Suppressor macrophage (primary cell): ENCODE results near the gene NSD2.

ENCODE experiments used
- DNase-seq, 4 experiments: peaks; one replicate each; pipeline ENCODE4 v3.0.0-alpha.2; 2020 to 2022

The NSD2 gene

DNA sequence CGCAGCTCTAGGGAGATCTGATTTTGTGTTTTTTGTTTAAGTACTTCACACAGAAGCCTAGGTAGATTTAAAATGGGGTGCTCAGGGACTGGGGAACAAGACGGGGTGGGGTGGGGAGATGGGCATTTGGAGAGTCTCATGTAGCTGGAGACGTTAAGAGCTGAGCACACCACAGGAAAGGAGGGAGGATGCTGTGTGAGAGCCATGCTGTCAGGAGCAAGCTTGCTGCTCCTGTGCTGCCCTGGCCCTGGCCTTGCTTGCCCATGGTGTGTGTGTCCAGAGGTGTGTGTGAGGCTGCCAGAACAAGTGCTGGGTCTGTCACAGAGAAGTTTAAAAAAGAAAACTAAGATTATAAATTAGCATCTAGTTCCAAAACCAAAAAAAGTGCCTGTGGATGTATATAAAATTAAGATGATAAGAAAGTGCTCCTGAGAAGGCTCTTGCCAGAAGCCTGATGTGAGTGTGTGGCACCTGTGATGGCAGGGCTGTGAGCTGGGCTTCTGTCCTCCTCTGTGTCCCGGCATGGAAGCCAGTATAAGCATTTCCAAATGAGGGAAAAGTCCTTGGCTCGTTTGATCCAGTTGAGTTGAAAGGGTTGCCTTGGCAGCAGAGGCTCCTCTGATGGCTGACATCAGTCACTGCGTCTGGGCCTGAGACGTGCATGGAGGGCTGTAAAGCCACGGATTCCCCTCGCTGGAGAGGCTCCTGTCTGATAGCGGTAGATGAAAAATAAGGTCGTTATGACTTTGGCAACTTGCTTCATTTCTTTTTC, 74.1 kb downstream of the NSD2 start:
- no peak for DNase-seq

- no peak for DNase-seq
These were observed 74.7 kb downstream of the NSD2 start for GRCh38 chr4:1945912-1946311.

- no peak for DNase-seq
These were observed 77.0 kb downstream of the NSD2 start for GRCh38 chr4:1948232-1948631.

- no peak for DNase-seq
These were observed 77.8 kb downstream of the NSD2 start for GRCh38 chr4:1948892-1949436.

DNA sequence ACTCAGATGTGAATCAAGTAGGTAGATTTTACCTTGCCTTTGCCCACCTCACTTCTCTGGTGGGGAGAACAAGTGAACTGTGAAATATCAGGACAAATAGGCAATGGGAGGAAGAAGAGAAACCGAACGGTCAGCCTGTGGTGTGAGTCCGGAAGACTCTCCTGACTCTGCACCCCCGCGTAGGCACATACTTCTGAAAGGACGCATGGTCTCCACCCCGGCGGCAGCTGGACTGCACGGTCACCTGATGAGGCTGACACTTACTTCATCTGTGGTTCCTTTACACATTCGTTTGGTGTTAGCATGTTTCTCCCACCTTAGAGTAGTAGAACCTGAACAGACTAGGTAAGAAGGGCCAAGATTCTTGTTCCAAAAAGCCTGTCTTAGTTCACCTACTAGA, 79.2 kb downstream of the NSD2 start:
- DNase-seq = no peak

GRCh38 chr4:1952058-1952700, 81.0 kb downstream of the NSD2 start:
- no peak for DNase-seq

DNA sequence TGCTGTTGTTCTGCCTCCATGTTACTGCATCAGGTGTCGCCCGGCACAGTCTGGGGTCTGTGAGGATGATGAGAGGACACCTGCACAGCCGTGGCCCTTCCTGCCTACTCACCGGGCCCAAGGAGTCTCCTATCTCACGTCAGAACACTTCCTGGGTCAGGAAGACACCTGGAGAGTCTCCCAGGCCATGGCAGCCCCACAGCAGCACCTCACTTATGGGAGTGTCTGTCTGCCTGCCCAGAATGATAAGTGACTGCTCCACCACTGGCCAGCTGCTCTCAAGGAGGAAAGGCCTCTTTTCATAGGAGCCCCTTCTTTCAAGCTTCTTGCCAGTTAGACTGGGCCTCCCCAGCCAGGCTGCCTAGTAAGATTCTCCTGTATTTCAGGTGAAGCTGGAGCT, 81.5 kb downstream of the NSD2 start:
- no peak for DNase-seq

DNA sequence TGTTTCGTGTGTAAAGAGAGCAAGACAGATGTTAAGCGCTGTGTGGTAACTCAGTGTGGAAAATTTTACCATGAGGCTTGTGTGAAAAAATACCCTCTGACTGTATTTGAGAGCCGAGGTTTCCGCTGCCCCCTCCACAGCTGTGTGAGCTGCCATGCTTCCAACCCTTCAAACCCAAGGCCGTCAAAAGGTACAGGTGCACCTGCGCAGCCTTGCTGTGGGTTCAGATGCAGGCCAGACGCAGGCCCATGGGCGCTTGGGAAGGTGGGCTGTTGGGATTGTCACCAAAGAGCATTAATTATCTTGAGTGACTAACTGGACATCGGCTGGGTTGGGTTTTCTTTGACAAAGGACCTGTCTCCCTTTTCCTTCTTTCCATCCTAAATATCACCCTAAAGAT, 82.1 kb downstream of the NSD2 start:
- DNase-seq = no peak

DNA sequence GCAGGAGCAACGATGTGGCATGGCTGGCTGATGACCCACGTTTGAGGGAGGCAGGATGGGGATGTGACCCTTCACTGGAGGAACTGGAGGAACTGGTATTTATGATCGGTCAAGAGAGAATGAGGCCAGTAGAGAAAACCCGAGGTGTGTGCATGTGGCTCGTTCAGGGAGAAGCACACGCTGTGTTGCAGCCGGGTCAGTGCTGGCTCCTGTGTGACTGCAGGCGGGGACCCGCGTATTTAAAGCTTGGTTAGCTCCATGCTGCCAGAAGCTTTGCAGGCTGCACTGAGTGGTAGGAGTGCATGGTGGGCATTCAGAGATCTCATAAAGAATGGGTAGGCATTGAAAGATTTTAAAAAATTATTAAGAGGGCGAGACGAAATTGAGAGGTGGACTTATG, 85.4 kb downstream of the NSD2 start:
- DNase-seq = no peak

GRCh38 chr4:1958276-1959103, 87.3 kb downstream of the NSD2 start:
- DNase-seq = no peak

DNA sequence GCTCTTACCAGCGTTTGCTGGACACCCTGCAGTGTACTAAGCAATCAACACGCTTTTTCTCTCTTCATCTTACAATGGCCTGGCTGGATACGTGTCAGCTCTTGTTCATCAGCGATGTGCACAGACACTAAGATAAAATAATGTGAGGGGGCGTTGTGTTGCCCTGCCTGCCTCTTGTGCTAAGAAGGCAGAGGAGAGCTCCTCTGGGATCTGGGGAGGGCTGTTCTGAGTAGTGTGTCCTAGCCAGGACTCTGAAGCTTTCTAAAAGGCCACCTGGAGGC, 87.9 kb downstream of the NSD2 start:
- no peak for DNase-seq

DNA sequence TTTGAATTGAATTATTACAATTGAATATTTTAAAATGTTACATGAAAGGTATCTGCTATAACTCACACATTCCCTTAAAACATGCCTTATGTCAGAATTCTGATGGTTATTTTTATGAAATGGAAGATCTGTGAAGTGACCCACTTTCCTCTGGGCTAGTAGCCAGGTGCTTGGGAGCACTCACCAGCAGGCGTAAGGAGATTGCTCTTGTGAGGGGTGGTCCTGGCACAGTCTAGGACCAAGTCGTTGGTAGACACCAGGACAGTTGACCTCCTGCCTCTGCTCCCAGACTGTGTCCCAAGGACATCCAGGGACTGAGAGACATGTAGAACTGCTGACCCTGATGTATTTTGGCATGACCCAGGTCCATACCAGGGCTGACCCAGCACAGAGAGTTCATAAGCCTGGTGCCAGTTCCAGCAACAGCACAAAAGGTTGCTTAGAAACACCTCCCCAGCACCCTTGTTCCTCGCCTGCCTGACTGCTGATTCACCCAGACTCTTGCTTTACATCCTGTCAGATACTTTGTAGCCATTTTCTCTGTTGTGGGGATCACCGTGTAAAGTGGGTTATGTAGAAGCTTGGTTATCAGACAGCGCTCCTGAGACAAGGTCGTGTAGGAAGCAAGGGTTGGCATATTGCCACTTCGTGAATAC, 89.1 kb downstream of the NSD2 start:
- DNase-seq = no peak

GRCh38 chr4:1961038-1961437, 89.8 kb downstream of the NSD2 start:
- DNase-seq = no peak

DNA sequence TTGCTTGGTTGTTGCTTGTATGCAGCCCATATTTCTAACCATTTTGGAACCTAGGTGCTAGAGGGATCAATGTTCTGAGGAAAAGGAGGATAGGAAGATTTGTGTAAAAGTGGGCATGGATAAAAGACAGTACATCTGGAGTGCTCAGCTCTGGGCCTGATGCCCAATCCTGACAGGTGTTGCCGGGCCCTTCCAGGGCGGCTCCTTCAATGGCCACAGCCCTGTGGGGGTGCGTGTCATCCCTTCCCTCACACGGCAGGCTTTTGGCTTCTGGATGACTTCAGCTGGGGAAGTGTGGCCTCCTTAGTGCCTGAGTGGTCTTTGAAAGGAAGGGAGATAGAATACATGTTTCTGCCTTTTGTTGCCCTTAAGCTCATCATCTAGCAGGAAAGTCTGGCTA, 90.4 kb downstream of the NSD2 start:
- no peak for DNase-seq

DNA sequence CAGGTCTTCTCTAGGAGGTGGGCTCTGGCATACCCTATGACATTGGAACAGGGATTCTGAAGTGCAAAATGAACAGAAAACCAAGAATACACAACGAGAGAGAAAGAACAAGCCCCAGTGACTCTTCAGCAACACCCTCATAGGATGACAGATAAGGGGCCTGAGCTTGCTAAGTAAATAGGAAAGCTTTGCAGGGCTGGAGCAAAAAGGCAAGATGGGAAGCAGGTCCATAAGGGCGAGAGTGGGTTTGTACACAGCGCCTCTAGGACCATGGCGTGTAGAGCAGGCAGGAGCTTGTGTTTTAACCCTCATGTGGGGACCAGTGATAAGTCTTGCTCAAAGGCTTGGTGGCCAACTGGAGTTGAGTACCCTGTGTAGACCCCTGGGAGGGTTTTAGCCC, 91.8 kb downstream of the NSD2 start:
- no peak for DNase-seq

DNA sequence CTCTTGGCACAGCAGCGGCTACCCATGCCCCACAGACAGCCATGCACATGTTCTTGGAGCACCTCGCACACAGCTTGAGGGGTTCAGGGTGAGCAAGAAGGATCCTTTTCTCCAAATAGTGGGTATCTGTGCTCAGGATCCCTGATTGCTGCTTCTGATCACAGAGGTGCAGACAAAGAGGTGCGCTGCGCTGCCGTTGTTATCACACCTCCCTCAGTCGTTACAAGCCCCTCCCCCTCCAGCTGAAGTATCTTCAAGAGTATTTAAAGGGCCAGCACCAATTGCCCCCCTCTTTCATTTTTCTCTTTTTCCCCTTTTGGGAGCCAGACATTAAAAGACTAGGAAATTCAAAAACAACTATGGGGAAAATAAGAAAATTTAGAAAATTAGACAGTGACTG, 93.2 kb downstream of the NSD2 start:
- no peak for DNase-seq

DNA sequence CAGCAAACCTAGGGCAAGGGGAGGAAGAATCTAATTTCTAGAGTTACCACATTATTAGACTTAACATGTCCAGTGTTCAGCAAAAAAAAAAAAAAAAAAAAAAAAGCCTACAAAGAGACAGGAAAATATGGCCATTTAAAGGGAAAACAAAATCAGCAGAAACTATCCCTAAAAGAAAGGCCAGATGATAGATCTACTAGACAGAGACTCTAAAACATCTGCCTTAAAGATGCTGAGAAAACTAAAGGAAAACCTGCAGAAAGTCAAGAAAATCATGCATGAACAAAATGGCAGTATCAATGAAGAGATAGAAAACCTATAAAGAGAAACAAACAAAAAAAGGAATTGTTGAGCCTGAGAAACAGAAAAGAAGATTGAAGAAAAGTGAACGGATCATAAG, 93.8 kb downstream of the NSD2 start:
- no peak for DNase-seq

GRCh38 chr4:1967512-1968149, 96.4 kb downstream of the NSD2 start:
- DNase-seq = no peak

DNA sequence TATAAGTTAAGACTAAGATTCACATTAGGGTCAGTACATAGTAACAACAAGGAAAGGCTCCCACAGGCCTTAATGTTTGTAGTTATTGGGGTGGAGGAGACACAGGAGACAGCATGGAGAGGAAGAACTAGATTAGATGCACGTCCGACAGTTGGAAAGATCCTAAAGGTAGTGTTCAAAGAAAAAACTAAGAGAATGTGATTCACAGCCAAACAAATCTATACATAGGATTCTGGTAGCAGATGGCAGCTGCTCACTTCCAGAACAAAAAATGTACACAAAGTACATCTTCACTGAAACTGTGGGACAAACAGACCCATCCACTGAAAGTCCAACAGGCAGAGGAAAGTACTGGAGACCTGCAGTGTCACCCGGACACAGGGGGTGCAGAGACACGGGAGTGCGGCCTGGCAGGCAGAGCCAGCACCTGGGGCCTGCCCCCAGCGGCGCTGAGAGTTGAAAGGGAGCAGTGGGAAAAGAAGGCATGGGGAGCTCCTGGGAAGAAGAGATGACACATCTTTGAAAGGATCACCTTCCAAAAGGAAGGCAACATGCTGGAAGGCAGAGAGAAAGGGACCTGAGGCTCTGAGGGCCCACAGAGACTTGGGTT, 97.6 kb downstream of the NSD2 start:
- no peak for DNase-seq

GRCh38 chr4:1969928-1970723, 98.9 kb downstream of the NSD2 start:
- no peak for DNase-seq

DNA sequence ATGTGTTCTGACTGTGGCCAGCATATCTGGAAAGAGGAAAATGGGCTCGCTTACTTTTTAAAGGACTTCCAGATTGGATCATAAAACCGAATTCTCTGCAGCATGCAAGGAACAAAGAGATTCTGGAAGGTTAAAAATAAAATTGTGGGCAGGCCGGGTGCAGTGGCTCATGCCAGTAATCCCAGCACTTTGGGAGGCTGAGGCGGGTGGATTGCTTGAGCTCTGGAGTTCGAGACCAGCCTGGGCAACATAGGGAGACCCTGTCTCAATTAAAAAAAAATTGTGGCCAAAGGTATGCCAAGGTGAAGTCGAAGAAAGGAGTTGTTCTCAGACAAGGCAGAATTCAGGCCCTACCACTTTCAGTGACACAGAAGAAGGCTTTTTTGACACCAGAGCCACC, 99.7 kb downstream of the NSD2 start:
- no peak for DNase-seq
